ENCODE data around the gene RDH13.
A peak's percentile ranks its signal among the peaks of the same experiment; 100 is the strongest.
"Not testable (repeated sequence)": the region's sequence is repeated elsewhere in the genome, so short reads cannot be mapped to it uniquely, and the experiment has no call there.

Gene RDH13

DNA sequence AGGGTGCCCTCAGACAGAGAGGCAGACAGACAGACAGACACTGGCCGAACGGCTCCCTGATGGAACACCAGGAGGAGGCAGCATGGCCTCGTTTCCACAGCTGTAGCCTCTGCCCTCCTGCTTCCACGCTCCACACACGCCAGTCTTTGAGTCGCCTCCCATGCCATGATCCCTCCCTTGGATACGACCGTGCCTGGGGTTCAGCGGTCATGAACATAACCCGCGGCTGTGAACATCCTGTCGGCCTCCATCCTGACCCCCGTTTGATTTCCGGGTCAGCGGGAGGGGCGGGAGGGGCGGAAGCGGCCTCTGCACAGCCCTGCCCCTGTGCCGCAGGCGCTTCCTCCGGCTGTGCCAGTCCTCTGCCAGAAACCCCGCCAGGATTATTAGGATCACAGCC, 48.2 kb downstream of the RDH13 start:
- DNase-seq (ENCODE audit: low read depth): no peak

- no peak for DNase-seq (ENCODE audit: low read depth)
Observed at GRCh38 chr19:55013596-55013995, 49.4 kb downstream of the RDH13 start.

DNA sequence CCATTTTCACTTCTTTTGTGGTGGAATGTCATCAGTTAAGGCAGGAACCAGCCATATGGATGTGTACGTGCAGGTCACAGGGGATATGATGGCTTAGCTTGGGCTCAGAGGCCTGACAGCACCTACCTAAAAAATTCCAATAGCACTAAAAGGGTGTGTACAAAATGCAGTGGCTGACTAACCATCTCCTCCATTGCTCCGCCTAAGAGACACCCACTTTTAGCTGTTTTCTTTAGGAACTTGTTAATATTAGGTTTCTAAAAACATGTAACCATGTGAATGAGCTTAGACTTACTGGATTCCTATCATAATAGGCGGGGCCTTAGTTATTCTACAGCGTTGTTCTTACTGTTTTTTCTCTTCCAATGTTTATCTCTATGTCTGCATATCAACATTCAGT, 50.6 kb downstream of the RDH13 start:
- DNase-seq (ENCODE audit: low read depth): no peak

DNA sequence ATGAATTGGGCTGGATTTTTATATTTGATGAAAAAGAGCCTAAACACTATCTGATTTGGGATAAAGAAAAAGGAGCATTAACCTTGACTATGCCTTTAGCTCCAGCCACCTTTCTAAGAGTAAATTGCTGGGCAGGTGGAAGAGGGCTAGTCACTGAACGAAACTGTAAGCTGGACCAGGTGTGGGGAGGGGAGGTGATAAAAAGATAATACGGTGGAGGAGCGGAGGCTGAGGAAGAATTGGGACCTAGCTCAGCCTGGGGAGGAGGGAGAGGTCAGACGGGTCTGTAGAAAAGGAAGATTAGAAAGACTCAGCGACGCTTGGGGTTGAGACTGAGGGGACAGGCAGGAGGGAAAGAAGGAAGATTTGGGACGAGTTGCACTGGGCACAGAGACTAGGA, 52.4 kb downstream of the RDH13 start:
- not testable (repeated sequence) for DNase-seq (ENCODE audit: low read depth)

DNA sequence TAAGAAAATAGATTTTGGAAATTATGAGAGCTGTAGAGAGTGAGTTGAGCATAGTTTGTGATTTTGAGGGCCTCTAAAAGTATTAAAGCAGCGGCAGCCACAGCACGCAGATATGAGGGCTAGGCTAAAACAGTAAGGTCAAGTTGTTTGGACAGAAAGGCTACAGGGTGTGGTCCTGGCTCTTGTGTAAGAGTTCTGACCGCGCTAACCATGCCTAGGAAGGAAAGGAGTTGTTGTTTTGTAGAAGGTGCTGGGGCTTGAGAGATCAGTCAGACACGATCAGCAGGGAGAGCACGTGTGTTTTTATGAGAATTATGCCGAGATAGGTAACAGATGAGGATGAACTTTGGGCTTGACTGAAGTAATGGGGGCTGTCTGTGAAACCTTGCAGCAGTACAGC, 54.2 kb downstream of the RDH13 start:
- not testable (repeated sequence) for DNase-seq (ENCODE audit: low read depth)

DNA sequence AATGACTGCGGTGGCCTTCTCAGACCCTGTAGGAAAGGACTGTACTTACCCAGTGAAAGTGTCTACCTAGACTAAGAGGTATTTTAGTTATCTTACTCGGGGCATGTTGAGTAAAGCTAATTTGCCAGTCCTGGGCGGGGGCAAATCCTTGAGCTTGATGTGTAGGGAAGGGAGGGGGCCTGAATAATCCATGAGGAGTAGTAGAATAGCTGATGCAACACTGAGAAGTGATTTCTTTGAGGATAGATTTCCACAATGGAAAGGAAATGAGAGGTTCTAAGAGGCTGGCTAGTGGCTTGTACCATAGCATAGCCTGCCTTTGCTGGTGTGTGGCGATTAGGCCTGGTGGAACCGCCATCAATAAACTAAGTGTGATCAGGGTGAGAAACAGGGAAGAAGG, 54.8 kb downstream of the RDH13 start:
- not testable (repeated sequence) for DNase-seq (ENCODE audit: low read depth)

GRCh38 chr19:55007537-55007936, 55.4 kb downstream of the RDH13 start:
- not testable (repeated sequence) for DNase-seq (ENCODE audit: low read depth)

- not testable (repeated sequence) for DNase-seq (ENCODE audit: low read depth)
Observed at GRCh38 chr19:55006795-55007194, 56.2 kb downstream of the RDH13 start.

DNA sequence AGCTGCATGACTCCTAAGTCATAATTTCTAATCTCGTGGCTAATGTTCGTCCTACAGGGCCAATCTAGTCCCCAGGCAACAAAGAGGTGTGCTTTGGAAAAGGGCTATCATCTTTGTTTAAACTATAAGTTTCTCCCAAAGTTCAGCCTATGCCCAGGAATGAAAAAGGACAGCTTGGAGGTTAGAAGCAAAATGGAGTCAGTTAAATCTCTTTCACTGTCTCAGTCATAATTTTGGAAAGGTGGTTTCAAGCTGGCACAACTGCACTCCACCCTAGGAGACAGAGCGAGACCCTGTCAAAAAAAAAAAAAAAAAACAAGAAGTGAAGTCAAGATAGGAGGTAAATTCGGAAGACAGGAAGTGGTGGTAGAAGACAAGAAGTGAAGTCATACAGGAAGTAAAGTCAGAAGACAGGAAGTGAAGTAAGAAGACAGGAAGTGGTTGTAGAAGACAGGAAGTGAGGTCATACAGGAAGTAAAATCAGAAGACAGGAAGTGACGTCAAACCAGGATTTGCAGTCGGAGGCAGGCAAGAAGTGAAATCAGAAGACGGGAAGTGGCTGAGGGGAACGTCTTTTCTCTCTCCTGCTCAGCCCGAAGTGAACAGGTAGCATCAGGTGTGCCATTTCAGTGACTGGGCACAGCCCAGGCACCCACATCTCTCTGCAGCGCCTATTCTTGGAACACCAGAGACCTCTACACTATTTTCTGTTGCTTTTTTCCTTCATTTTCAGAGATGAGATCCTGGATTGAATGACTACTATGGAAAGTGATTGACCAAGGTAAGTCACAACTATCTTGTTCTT, 57.1 kb downstream of the RDH13 start:
- peak; percentile 14 for DNase-seq (ENCODE audit: low read depth)

GRCh38 chr19:55000761-55001160, 62.2 kb downstream of the RDH13 start:
- no peak for DNase-seq (ENCODE audit: low read depth)

DNA sequence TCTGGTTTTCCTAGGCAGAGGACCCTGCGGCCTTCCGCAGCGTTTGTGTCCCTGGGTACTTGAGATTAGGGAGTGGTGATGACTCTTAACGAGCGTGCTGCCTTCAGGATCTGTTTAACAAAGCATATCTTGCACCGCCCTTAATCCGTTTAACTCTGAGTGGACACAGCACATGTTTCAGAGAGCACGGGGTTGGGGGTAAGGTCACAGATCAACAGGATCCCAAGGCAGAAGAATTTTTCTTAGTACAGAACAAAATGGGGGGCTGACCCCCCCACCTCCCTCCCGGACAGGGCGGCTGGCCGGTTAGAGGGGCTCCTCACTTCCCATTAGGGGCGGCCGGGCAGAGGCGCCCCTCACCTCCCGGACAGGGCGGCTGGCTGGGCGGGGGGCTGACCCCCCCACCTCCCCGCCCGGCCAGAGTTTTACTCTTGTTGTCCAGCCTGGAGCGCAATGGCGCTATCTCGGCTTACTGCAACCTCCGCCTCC, 64.2 kb downstream of the RDH13 start:
- DNase-seq (ENCODE audit: low read depth): not testable (repeated sequence)

- DNase-seq (ENCODE audit: low read depth): no peak
Observed at GRCh38 chr19:54995561-54995960, 67.4 kb downstream of the RDH13 start.
